Measurements from ENCODE around the gene COQ8A.
"Not testable (repeated sequence)": the region's sequence is repeated elsewhere in the genome, so short reads cannot be mapped to it uniquely, and the experiment has no call there.

The COQ8A gene

GRCh38 chr1:226987623-226988333 is 47.7 kb downstream of the COQ8A start:
- Histone ChIP-seq H3K9ac (ENCODE audit: low read depth, low read length) (no peak overlapping the region), H3K9me3 (ENCODE audit: control insufficient read depth, insufficient read depth, low read length) (no peaks in the 10 kb centered on the region), H3K36me3 (ENCODE audit: control insufficient read depth, insufficient read depth, low read length) (peaks cover 21% of the 10 kb centered on the region), H3K27me3 (ENCODE audit: control insufficient read depth, insufficient read depth, low read length) (no peaks in the 10 kb centered on the region), H3K4me1 (ENCODE audit: control insufficient read depth, insufficient read depth, low read length) (peaks cover 5% of the 10 kb centered on the region; the same call in 1 of the 2 replicates), H3K27ac (ENCODE audit: low read depth, low read length) (peak overlapping the region; percentile 52), H3K4me3 (ENCODE audit: low read depth, low read length) (no peak overlapping the region)

DNA sequence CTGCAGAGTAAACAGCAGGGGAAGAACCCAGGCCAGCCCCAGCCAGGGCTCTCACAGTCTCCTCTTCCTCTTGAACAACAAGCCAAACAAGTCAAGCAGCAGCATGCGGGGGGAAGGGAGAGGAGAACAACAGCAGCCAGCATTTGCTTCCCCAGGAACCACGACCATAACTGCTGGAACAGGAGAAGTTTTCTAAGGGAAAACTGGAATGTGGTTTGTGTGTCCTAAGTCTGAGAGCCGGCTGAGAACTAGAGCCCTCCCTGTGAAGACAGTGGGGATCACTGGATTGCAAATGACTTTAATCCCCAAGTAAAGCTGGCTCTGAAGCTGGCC is 48.2 kb downstream of the COQ8A start:
- Histone ChIP-seq H3K4me3 (ENCODE audit: low read depth, low read length) (no peak overlapping the region), H3K4me1 (ENCODE audit: control insufficient read depth, insufficient read depth, low read length) (peaks cover 5% of the 10 kb centered on the region; the same call in 1 of the 2 replicates), H3K9me3 (ENCODE audit: control insufficient read depth, insufficient read depth, low read length) (no peaks in the 10 kb centered on the region), H3K27ac (ENCODE audit: low read depth, low read length) (peak overlapping the region; percentile 52), H3K9ac (ENCODE audit: low read depth, low read length) (no peak overlapping the region), H3K27me3 (ENCODE audit: control insufficient read depth, insufficient read depth, low read length) (no peaks in the 10 kb centered on the region), H3K36me3 (ENCODE audit: control insufficient read depth, insufficient read depth, low read length) (peaks cover 24% of the 10 kb centered on the region)

- peak overlapping the region; percentile 52 for H3K27ac ChIP-seq (ENCODE audit: low read depth, low read length)
- peaks cover 11% of the 10 kb centered on the region; the same call in 1 of the 2 replicates for H3K4me1 ChIP-seq (ENCODE audit: control insufficient read depth, insufficient read depth, low read length)
- H3K4me3 ChIP-seq (ENCODE audit: low read depth, low read length): no peak overlapping the region
- H3K9me3 ChIP-seq (ENCODE audit: control insufficient read depth, insufficient read depth, low read length): no peaks in the 10 kb centered on the region
- no peaks in the 10 kb centered on the region for H3K27me3 ChIP-seq (ENCODE audit: control insufficient read depth, insufficient read depth, low read length)
- peaks cover 29% of the 10 kb centered on the region for H3K36me3 ChIP-seq (ENCODE audit: control insufficient read depth, insufficient read depth, low read length)
- no peak overlapping the region for H3K9ac ChIP-seq (ENCODE audit: low read depth, low read length)
Observed at GRCh38 chr1:226989085-226989920, 49.2 kb downstream of the COQ8A start.

GRCh38 chr1:226990133-226990716 is 50.1 kb downstream of the COQ8A start:
- peaks cover 29% of the 10 kb centered on the region for H3K36me3 ChIP-seq (ENCODE audit: control insufficient read depth, insufficient read depth, low read length)
- H3K9ac ChIP-seq (ENCODE audit: low read depth, low read length): no peak overlapping the region
- H3K4me3 ChIP-seq (ENCODE audit: low read depth, low read length): no peak overlapping the region
- H3K27ac ChIP-seq (ENCODE audit: low read depth, low read length): no peak overlapping the region
- no peaks in the 10 kb centered on the region for H3K9me3 ChIP-seq (ENCODE audit: control insufficient read depth, insufficient read depth, low read length)
- peaks cover 20% of the 10 kb centered on the region for H3K4me1 ChIP-seq (ENCODE audit: control insufficient read depth, insufficient read depth, low read length)
- H3K27me3 ChIP-seq (ENCODE audit: control insufficient read depth, insufficient read depth, low read length): no peaks in the 10 kb centered on the region

- Histone ChIP-seq H3K4me3 (ENCODE audit: low read depth, low read length) (no peak overlapping the region), H3K9ac (ENCODE audit: low read depth, low read length) (no peak overlapping the region), H3K4me1 (ENCODE audit: control insufficient read depth, insufficient read depth, low read length) (peaks cover 31% of the 10 kb centered on the region), H3K9me3 (ENCODE audit: control insufficient read depth, insufficient read depth, low read length) (no peaks in the 10 kb centered on the region), H3K27ac (ENCODE audit: low read depth, low read length) (no peak overlapping the region), H3K36me3 (ENCODE audit: control insufficient read depth, insufficient read depth, low read length) (peaks cover 18% of the 10 kb centered on the region), H3K27me3 (ENCODE audit: control insufficient read depth, insufficient read depth, low read length) (no peaks in the 10 kb centered on the region)
Observed at GRCh38 chr1:226991920-226992319, 51.8 kb downstream of the COQ8A start.

- peaks cover 26% of the 10 kb centered on the region for H3K4me1 ChIP-seq (ENCODE audit: control insufficient read depth, insufficient read depth, low read length)
- peaks cover 8% of the 10 kb centered on the region; the same call in 1 of the 2 replicates for H3K36me3 ChIP-seq (ENCODE audit: control insufficient read depth, insufficient read depth, low read length)
- no peaks in the 10 kb centered on the region for H3K9me3 ChIP-seq (ENCODE audit: control insufficient read depth, insufficient read depth, low read length)
- no peaks in the 10 kb centered on the region for H3K27me3 ChIP-seq (ENCODE audit: control insufficient read depth, insufficient read depth, low read length)
- no peak overlapping the region for H3K4me3 ChIP-seq (ENCODE audit: low read depth, low read length)
- H3K9ac ChIP-seq (ENCODE audit: low read depth, low read length): no peak overlapping the region
- no peak overlapping the region for H3K27ac ChIP-seq (ENCODE audit: low read depth, low read length)
Observed at GRCh38 chr1:226993814-226994585, 53.9 kb downstream of the COQ8A start.

DNA sequence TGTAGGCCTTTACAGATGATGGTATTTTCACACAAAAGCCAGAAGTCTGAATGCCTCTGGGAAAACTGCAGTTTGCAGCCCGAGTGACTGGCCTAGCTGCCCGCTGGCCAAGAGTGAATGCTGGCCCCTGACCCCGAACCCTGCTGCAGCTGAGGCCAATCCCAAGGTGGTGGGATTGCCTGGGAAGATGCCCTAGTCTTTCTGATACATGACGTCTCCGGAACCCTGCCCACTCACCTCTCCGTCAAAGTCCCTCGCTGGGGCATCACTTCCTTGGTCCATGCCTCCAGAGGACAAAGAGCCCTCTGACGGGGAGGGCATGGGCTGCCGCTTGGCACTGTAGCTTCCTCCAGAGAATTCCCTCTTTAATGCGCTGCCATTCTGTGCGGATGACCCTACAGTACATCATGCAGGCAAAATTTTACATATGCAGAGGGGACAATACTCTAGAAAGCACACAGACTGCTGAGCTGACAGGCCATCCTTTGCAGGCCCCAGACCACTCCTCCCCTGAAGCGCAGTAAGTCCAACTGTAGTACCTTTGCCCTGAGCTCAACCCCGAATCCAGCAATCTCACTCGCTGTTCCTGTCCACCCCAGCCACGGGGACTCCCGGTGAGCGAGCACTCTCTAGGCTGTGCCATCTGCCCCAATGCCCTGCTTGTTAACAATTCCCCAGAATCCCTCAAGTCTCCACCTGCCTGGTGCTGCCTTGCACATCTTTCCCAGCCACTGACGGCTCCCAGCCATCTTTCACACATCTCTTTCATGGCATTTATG is 54.7 kb downstream of the COQ8A start:
- peaks cover 8% of the 10 kb centered on the region; the same call in 1 of the 2 replicates for H3K36me3 ChIP-seq (ENCODE audit: control insufficient read depth, insufficient read depth, low read length)
- no peak overlapping the region for H3K4me3 ChIP-seq (ENCODE audit: low read depth, low read length)
- peaks cover 26% of the 10 kb centered on the region for H3K4me1 ChIP-seq (ENCODE audit: control insufficient read depth, insufficient read depth, low read length)
- no peaks in the 10 kb centered on the region for H3K9me3 ChIP-seq (ENCODE audit: control insufficient read depth, insufficient read depth, low read length)
- H3K9ac ChIP-seq (ENCODE audit: low read depth, low read length): no peak overlapping the region
- H3K27ac ChIP-seq (ENCODE audit: low read depth, low read length): peak overlapping the region; percentile 53
- no peaks in the 10 kb centered on the region for H3K27me3 ChIP-seq (ENCODE audit: control insufficient read depth, insufficient read depth, low read length)

DNA sequence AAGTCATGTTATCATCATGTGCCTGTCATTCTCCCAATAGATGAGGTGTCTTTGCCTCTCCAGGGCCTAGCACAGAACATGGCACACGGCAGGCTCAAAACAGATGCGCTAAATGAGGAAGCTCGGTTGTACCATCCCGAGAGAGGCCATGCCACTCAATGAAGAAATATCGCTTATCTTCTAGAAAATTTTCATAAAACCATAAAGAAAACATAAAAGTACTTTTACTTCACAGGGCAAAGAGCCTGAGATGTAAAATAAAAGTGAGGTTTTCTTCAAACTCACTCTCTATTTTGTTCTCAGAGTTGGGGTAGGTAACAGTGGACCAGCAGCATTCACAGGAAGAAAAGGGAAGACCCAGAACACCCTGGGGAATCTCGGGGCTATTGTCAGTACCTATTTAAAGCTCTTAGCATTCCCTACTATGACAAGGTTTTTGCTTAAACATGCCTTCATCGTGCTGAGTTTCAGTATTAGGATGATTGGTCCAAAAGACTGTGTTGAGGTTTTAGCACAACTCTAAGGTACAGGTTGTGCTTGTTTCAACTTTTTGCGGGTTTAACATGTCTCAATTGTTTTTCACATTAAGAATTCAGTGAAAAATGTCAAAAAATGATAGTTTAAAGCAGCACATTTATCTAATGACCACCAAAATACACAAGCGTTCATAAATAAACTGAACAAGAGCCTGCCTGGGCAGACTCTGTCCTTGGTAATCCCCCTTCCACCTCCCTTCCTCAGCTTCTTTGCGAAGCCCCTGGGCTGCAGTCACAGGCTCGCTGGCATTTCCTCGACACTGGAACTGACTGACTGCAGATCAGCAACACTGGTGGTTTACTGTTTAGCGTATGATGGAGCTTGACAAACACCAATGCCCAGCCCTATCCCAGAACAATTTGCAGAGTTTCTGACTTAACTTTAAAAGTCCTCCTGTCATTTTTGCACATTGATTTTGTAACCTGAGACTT is 55.6 kb downstream of the COQ8A start:
- H3K27me3 ChIP-seq (ENCODE audit: control insufficient read depth, insufficient read depth, low read length): no peaks in the 10 kb centered on the region

DNA sequence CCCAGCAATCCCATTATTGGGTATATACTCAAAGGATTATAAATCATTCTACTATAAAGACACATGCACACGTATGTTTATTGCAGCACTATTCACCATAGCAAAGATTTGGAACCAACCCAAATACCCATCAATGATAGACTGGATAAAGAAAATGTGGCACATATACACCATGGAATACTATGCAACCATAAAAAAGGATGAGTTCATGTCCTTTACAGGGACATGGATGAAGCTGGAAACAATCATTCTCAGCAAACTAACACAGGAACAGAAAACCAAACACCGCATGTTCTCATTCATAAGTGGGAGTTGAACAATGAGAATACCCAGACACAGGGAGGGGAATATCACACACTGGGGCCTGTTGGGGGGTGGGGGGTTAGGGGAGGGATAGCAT is 59.5 kb downstream of the COQ8A start:
- peaks cover 16% of the 10 kb centered on the region for H3K36me3 ChIP-seq (ENCODE audit: control insufficient read depth, insufficient read depth, low read length)
- H3K9me3 ChIP-seq (ENCODE audit: control insufficient read depth, insufficient read depth, low read length); H3K9ac ChIP-seq (ENCODE audit: low read depth, low read length); H3K4me3 ChIP-seq (ENCODE audit: low read depth, low read length); H3K27ac ChIP-seq (ENCODE audit: low read depth, low read length); H3K27me3 ChIP-seq (ENCODE audit: control insufficient read depth, insufficient read depth, low read length): not testable (repeated sequence)
- peaks cover 18% of the 10 kb centered on the region for H3K4me1 ChIP-seq (ENCODE audit: control insufficient read depth, insufficient read depth, low read length)

More for the DNA sequence above, 55.6 kb downstream of the COQ8A start:
- Histone ChIP-seq H3K9me3 (ENCODE audit: control insufficient read depth, insufficient read depth, low read length) (no peaks in the 10 kb centered on the region), H3K4me1 (ENCODE audit: control insufficient read depth, insufficient read depth, low read length) (peaks cover 26% of the 10 kb centered on the region), H3K4me3 (ENCODE audit: low read depth, low read length) (no peak overlapping the region), H3K36me3 (ENCODE audit: control insufficient read depth, insufficient read depth, low read length) (peaks cover 8% of the 10 kb centered on the region; the same call in 1 of the 2 replicates), H3K9ac (ENCODE audit: low read depth, low read length) (0 out of 2 replicates have a peak overlapping the region, but pooled peaks have one; percentile 11), H3K27ac (ENCODE audit: low read depth, low read length) (peak overlapping the region; percentile 53)

Measured in HUES48 (cell line).